Stimulated activated CD4-positive, alpha-beta T cell treated with anti-CD3 and anti-CD28 coated beads, Interleukin-12 subunit alpha, Interleukin-12 subunit beta, amount 100 ng/mL, for 4 hours (primary cell): ENCODE measurements around the gene RPH3AL.

Experiments
- DNase-seq: peaks from one replicate; pipeline ENCODE4 v3.0.0-alpha.2; 2020

RPH3AL gene

GRCh38 chr17:193841-194806, 158.5 kb downstream of the RPH3AL start:
- no peak for DNase-seq

- DNase-seq: no peak
Observed at GRCh38 chr17:193426-193810, 159.2 kb downstream of the RPH3AL start.

DNA sequence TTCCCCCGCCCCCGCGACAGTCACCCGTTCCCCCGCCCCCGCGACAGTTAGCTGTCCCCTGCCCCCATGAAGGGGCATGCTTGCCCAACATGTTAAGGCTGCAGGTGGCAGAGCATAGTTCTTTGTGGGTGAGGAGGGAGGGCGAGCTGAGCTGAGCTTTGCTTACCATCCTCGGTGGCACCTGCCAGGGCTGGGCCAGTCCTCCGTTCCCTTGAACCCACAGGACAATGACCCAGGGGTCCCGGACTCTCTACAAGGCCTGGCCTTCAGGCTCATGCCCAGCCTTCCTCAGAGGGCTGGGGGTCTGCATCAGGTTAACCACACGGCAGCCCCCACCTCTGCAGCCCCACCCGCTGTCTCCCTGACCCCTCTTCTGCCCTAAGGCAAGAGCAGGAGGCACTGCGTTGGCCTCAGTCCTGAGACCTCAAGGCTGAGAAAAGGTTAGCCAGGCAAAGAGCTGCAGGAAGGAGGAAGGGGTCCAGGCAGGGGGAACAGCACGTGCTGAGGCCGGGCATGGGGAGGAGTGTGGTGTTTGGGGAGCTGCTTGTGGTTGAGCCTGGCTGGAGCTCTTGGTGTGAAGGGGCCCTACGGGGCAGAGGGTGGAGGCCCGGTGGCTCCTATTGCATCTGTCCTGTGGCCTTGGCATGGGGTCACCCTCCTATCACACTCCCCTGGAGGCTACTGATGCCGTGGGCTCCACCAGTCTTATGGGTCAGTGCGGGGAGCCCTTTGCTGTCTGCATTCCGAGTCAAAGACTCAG, 159.8 kb downstream of the RPH3AL start:
- no peak for DNase-seq

- no peak for DNase-seq
Observed at GRCh38 chr17:189444-189843, 163.2 kb downstream of the RPH3AL start.

DNA sequence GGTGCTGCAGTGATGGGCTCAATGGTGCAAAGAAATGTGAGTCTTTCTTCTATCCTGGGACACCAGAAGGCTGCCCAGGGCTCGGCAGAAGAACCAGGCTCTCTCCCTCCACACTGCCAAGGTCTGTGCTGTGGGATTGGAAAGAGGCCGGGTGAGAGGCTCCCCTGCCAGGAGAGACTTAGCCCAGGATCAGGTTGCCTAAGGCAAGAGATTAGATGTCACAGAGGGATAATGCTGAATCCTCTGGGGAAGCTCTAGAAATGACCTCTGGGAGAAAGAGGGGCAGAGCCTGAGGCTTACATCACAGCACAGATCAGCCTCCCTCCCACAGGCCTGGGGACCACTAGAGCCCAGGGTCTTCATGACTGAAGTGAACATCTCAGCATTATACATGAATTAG, 165.5 kb downstream of the RPH3AL start:
- no peak for DNase-seq

- peak; percentile 7 for DNase-seq
Observed at GRCh38 chr17:185445-186138, 167.0 kb downstream of the RPH3AL start.

DNA sequence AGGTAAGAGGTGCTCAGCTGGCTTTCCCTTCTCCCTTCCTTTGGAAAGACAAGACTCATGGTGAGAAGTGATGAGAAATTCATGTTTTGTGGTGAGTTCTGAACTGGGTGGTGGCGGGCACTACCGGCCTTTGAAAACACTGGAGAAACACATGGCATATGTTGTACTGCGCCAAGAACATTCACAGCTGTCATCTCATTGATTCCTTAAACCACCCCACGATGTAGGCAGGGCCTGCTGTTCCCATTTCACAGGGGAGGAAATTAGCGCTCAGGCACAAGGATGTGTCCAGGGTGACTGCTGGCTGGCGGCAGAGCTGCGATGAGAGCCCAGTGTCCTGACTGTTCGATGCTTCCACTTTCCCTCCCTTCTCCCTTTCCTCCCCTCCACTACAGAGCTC, 169.6 kb downstream of the RPH3AL start:
- DNase-seq: no peak

DNA sequence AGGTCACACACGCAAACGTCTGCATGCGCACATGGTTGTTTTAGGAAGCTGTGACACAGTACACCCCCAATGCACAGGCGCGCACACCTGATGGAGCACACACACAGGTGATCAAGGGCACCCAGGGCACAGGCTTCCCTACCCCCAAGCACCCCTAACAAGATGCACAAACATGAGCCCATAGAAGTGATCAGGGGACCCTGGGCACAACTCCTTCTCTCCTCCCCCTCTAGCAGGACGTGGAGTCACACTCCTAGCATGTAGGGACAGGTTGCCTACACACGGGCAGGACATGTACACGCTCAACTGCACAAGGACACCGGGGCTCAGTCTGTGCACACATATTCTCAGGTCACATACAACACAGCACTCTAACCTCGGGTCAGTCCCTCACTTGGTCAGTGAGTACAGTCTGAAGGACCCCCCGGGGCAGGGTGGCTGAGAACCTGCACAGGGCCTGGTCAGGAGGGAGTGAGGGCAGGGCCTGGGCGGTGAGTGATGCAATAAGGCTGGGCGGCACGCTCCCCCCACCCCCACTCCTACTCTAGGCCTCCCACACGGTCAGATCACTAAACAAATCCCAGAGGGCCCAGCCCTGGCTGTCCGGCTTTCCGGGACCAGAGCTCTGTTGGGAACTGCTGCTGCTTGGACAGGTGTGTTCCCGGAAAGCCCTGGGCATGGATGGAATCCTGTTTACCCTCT, 170.4 kb downstream of the RPH3AL start:
- DNase-seq: no peak

GRCh38 chr17:181245-182049, 171.2 kb downstream of the RPH3AL start, which contains the start of gene DOC2B:
Gene DOC2B (minus strand): TSS chr17:181650. CDS start chr17:181479, 171 bp downstream.
- DNase-seq: peak; percentile 12

- DNase-seq: peak; percentile 5
Observed at GRCh38 chr17:180381-181244, 172.0 kb downstream of the RPH3AL start.

- DNase-seq: no peak
Observed at GRCh38 chr17:179781-180380, 172.7 kb downstream of the RPH3AL start.

- no peak for DNase-seq
Observed at GRCh38 chr17:179066-179432, 173.6 kb downstream of the RPH3AL start.

DNA sequence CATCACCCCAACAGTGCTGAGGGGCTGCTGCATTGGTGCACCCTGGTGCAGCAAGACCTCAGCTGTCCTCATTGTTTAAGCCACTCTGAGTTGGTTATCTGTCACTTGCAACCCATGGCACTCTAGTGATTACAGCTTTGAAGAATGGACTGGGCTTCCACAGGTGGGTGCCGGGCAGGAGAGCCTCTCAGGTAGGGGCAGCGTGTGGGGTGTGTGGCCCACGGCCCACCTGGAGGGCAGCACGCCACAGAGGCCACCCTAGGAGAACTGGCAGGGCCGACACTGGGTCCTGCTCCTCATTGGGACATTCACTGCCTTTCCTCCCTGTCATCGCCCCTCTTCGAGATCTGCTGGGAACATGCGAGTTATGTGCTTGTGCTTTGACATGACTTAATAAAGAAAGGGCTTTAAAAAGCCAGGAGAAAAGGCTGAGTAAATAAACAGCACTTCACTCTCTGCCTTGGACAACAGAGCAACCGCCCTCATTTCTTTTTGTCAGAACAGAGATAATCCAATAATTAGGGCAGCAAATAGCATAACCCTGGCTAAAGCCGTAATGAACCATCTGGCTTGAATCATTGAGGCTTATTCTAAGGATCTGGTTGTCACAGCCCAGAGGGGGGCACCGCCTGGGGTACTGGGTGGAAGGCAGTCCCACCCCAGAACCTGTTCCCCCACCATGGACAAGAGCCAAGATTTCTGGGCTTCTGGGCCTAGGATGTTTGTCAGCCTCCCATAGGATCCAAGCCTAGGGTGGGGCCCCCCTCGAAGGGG, 174.1 kb downstream of the RPH3AL start:
- DNase-seq: no peak

GRCh38 chr17:177762-178161, 174.8 kb downstream of the RPH3AL start:
- no peak for DNase-seq

- DNase-seq: no peak
Observed at GRCh38 chr17:177155-177554, 175.5 kb downstream of the RPH3AL start.

GRCh38 chr17:173166-173911, 179.3 kb downstream of the RPH3AL start:
- no peak for DNase-seq

GRCh38 chr17:172401-172800, 180.2 kb downstream of the RPH3AL start:
- no peak for DNase-seq

DNA sequence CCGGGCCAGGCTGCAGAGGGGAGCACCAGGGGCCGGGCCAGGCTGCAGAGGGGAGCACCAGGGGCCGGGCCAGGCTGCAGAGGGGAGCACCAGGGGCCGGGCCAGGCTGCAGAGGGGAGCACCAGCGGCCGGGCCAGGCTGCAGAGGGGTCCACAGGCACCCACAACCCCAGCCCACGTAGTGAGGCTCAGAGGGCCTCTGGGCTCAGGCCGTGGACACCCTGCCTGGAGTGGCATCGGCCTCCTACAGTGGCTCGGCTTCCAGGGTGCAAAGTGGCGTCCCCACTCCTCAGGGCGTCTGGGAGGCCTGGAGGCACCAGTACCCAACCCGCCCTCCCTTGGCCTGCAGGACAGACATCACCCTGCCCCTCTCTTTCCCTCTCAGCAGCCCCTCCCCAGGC, 180.7 kb downstream of the RPH3AL start:
- DNase-seq: no peak
